ENCODE data around the gene NSMF. TPM values are rescaled to one million over a fixed set of nuclear protein-coding genes. Genes with fewer than 3 reads are reported as not detected.

The NSMF gene
- 28.4 to 48.9 TPM (median 43.2 TPM) in 5 replicates for total RNA-seq (2022; extraction: Qiagen RNA extraction; ENCODE audit: low read depth)

GRCh38 chr9:137459152-137459600 is at the start of gene NSMF:
TSS of gene NSMF (minus strand) at chr9:137459334. CDS start at chr9:137459102, 232 bp downstream.

GRCh38 chr9:137441289-137441934 is 17.7 kb downstream of the NSMF start, which contains the start of gene ENTPD8:
TSS of gene ENTPD8 (minus strand) at chr9:137441357. CDS start at chr9:137438285, 3,072 bp downstream.

GRCh38 chr9:137422604-137423513 is 36.3 kb downstream of the NSMF start, which contains the start of the genes EXD3 and NOXA1:
TSS of gene EXD3 (minus strand) at chr9:137423162. CDS start at chr9:137395357, 27,805 bp downstream.
TSS of gene NOXA1 (plus strand) at chr9:137423393. CDS start at chr9:137423530, 137 bp downstream.

Other genes with a start within 250 kb of the NSMF start
- gene RNF208, start 237.1 kb downstream of the NSMF start, total RNA-seq (2022; extraction: Qiagen RNA extraction; ENCODE audit: low read depth): 0.79 to 2.6 TPM (median 2.0 TPM) in 5 replicates
- 2.8 to 5.4 TPM (median 4.2 TPM) in 5 replicates for gene CYSRT1, start 234.2 kb downstream of the NSMF start, total RNA-seq (2022; extraction: Qiagen RNA extraction; ENCODE audit: low read depth)
- gene RNF224, start 231.8 kb downstream of the NSMF start, total RNA-seq (2022; extraction: Qiagen RNA extraction; ENCODE audit: low read depth): 0.13 to 0.58 TPM (median 0.39 TPM) in 4 of 5 replicates, not detected in the other
- gene SLC34A3, start 228.4 kb downstream of the NSMF start, total RNA-seq (2022; extraction: Qiagen RNA extraction; ENCODE audit: low read depth): 0.13 to 0.19 TPM in 2 of 5 replicates, not detected in the others
- gene TUBB4B, start 218.0 kb downstream of the NSMF start, total RNA-seq (2022; extraction: Qiagen RNA extraction; ENCODE audit: low read depth): 522 to 871 TPM (median 814 TPM) in 5 replicates
- gene STPG3, start 208.0 kb downstream of the NSMF start, total RNA-seq (2022; extraction: Qiagen RNA extraction; ENCODE audit: low read depth): not detected in 5 replicates
- gene NELFB, start 204.0 kb downstream of the NSMF start, total RNA-seq (2022; extraction: Qiagen RNA extraction; ENCODE audit: low read depth): 36.5 to 63.8 TPM (median 58.5 TPM) in 5 replicates
- 13.6 to 33.0 TPM (median 30.5 TPM) in 5 replicates for gene TOR4A, start 181.6 kb downstream of the NSMF start, total RNA-seq (2022; extraction: Qiagen RNA extraction; ENCODE audit: low read depth)
- 1.9 to 7.2 TPM (median 5.6 TPM) in 5 replicates for gene NRARP, start 157.1 kb downstream of the NSMF start, total RNA-seq (2022; extraction: Qiagen RNA extraction; ENCODE audit: low read depth)
- 2.5 to 6.8 TPM (median 6.4 TPM) in 5 replicates for gene EXD3, start 36.2 kb downstream of the NSMF start, total RNA-seq (2022; extraction: Qiagen RNA extraction; ENCODE audit: low read depth)
- 0.53 to 2.1 TPM (median 1.9 TPM) in 5 replicates for gene NOXA1, start 35.9 kb downstream of the NSMF start, total RNA-seq (2022; extraction: Qiagen RNA extraction; ENCODE audit: low read depth)
- 0.18 to 0.29 TPM (median 0.19 TPM) in 5 replicates for gene ENTPD8, start 18.0 kb downstream of the NSMF start, total RNA-seq (2022; extraction: Qiagen RNA extraction; ENCODE audit: low read depth)
- gene PNPLA7, start 91.1 kb upstream of the NSMF start, total RNA-seq (2022; extraction: Qiagen RNA extraction; ENCODE audit: low read depth): 0.28 to 1.2 TPM (median 1.1 TPM) in 5 replicates
- 43.8 to 100 TPM (median 90.0 TPM) in 5 replicates for gene MRPL41, start 92.5 kb upstream of the NSMF start, total RNA-seq (2022; extraction: Qiagen RNA extraction; ENCODE audit: low read depth)
- gene DPH7, start 119.6 kb upstream of the NSMF start, total RNA-seq (2022; extraction: Qiagen RNA extraction; ENCODE audit: low read depth): 19.5 to 32.6 TPM (median 30.3 TPM) in 5 replicates
- 34.1 to 61.4 TPM (median 59.9 TPM) in 5 replicates for gene ZMYND19, start 131.2 kb upstream of the NSMF start, total RNA-seq (2022; extraction: Qiagen RNA extraction; ENCODE audit: low read depth)
- gene ARRDC1, start 146.4 kb upstream of the NSMF start, total RNA-seq (2022; extraction: Qiagen RNA extraction; ENCODE audit: low read depth): 26.9 to 54.5 TPM (median 45.5 TPM) in 5 replicates
- 33.7 to 50.4 TPM (median 47.4 TPM) in 5 replicates for gene EHMT1, start 159.7 kb upstream of the NSMF start, total RNA-seq (2022; extraction: Qiagen RNA extraction; ENCODE audit: low read depth)

Measured in A549 treated with ZK216348 at 1 μM for 4 hours (cell line).